Nephron (organoid): ENCODE measurements around the gene TMED1.

Experiments used
- H3K27ac Mint-ChIP-seq, 3 experiments: 2 replicates each; pipeline ENCODE4 v1.8.0; 2020; ENCODE audit warnings: mixed read lengths in 3 of 3, mild to moderate bottlenecking in 2 of 3, moderate library complexity in 1 of 3
- H3K27me3 Mint-ChIP-seq: 2 replicates; pipeline ENCODE4 v1.8.0; 2021; ENCODE audit warnings: low read depth, mild to moderate bottlenecking, moderate library complexity, mixed read lengths
- H3K36me3 Mint-ChIP-seq: 2 replicates; pipeline ENCODE4 v1.8.0; 2020; ENCODE audit warnings: low read depth, mixed read lengths
- H3K4me1 Mint-ChIP-seq: 2 replicates; pipeline ENCODE4 v1.8.0; 2020; ENCODE audit warnings: mixed read lengths
- H3K4me3 Mint-ChIP-seq, 3 experiments: 2 replicates each; pipeline ENCODE4 v1.8.0; 2020; ENCODE audit warnings: mild to moderate bottlenecking in 3 of 3, mixed read lengths in 3 of 3, moderate library complexity in 2 of 3
- H3K9me3 Mint-ChIP-seq: 2 replicates; pipeline ENCODE4 v1.8.0; 2020; ENCODE audit warnings: mixed read lengths
- TF ChIP-seq, protein P1 (sequence below), 3 experiments: fragments of 200-600 bp; sonication (generic); IDR thresholded peaks; one replicate each; pipeline ENCODE4 v1.5.0; 2021; ENCODE audit warnings: antibody characterized with exemption in 3 of 3; ENCODE audit not compliant: unreplicated experiment in 3 of 3

Gene TMED1

DNA sequence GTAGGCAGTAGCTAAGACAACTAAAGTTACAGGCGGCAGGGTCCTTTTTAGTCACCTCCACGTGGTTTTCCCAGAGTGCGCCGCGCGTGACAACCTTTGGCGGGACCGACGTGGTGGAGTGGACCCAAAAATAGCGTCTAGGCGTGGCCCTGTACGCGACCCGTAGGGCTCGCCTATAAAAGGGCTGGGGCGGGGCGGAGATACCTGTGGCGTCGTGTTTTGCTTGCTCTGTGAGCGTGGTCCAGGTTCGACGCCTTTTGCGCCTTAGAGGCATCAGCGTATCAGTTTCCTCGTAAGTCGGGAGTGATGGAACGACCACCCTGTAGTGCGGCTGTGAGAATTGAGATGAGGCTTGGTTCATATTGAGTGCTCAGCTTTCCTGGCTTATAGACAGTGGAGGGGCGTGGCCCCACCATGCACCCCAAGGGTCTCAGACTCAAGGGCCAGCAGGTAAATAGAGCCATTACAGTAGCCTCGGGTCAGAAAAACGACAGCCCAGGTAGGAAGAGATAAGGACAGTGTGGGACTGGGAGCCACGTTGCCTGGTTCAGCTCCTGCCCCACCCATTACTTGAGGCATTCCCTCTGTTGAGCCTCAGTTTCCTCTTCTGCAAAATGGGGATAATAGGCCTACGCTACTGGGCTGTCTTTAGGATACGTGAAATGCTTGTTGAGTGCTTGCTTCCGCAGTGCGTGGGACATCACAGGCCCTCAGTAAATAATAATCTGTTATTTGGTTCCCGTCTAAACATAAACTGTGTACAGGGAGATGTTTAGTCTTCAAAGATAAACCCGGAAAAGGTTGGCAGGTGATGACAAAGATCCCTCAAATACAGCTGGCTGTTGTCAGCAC, 693 bp upstream of the TMED1 start:
- H3K4me1 Mint-ChIP-seq, result peaks cover 12% of the 10 kb centered on the region
- H3K27me3 Mint-ChIP-seq, result no peaks in the 10 kb centered on the region
- H3K4me3 Mint-ChIP-seq, result peak overlapping the region; percentile 90 to 95 (median 94)
- TF ChIP-seq, protein P1, sequence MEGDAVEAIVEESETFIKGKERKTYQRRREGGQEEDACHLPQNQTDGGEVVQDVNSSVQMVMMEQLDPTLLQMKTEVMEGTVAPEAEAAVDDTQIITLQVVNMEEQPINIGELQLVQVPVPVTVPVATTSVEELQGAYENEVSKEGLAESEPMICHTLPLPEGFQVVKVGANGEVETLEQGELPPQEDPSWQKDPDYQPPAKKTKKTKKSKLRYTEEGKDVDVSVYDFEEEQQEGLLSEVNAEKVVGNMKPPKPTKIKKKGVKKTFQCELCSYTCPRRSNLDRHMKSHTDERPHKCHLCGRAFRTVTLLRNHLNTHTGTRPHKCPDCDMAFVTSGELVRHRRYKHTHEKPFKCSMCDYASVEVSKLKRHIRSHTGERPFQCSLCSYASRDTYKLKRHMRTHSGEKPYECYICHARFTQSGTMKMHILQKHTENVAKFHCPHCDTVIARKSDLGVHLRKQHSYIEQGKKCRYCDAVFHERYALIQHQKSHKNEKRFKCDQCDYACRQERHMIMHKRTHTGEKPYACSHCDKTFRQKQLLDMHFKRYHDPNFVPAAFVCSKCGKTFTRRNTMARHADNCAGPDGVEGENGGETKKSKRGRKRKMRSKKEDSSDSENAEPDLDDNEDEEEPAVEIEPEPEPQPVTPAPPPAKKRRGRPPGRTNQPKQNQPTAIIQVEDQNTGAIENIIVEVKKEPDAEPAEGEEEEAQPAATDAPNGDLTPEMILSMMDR (IDR thresholded peaks at IDR 0.05; ENCODE audit: unreplicated experiment in 3 of 3), result no peak
- peaks cover 15% of the 10 kb centered on the region for H3K9me3 Mint-ChIP-seq
- peak overlapping the region; percentile 100 for H3K27ac Mint-ChIP-seq
- peaks cover 20% of the 10 kb centered on the region for H3K36me3 Mint-ChIP-seq

DNA sequence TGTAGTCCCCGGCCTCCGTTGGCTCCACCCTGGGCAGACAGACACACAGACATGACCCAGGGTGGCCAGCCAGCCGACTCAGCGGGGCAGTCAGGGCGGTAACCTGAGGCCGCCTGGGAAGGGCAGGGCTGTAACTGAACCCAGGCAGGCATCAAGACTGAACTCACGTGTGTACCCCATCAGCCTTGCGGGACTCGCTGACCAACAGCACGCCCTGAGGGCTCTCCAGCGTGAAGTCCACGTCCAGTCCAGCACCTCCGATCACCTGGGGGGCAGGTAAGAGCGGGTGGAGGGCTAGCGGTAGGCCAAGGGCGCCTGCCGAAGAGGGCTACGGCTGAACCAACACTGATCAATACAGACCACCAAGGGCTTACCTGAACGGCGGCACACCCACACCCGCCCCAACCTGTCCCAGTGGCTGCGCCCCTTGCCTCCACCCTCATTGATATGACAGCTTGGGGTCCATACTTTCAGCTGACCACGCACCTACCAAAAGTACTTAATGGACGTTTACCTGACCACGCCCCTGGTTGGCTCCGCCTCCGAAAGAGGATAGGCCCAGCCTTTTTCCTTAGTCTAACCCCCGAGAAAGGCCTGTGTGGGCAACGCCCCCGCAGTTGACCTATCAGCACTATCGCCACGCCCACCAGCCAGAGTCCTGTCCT, 791 bp downstream of the TMED1 start:
- H3K9me3 Mint-ChIP-seq, result peaks cover 15% of the 10 kb centered on the region
- peak overlapping the region; percentile 100 for H3K27ac Mint-ChIP-seq
- TF ChIP-seq, protein P1 (IDR thresholded peaks at IDR 0.05; ENCODE audit: unreplicated experiment in 3 of 3), result no peak
- peak overlapping the region; percentile 90 to 95 (median 94) for H3K4me3 Mint-ChIP-seq
- H3K4me1 Mint-ChIP-seq, result peaks cover 12% of the 10 kb centered on the region
- no peaks in the 10 kb centered on the region for H3K27me3 Mint-ChIP-seq
- H3K36me3 Mint-ChIP-seq, result peaks cover 20% of the 10 kb centered on the region

DNA sequence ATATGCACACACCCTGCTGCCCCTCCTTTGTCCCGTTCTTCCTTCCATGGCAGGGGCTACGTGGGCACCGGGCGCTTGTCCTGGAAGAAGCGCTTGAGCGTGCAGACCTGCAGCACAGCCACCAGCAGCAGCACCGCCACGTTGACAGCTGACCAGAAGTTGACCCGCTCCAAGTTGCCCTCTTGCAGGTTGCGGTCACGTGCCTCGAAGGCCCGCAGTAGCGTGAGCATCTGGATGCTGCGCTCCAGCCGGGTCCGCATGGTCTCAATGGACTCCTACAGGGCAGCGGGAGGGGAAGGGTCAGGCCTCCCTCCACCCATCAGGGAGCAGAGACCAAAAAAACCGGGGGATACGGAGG, 3.1 kb downstream of the TMED1 start:
- H3K36me3 Mint-ChIP-seq, result peaks cover 20% of the 10 kb centered on the region
- peaks cover 5% of the 10 kb centered on the region for H3K9me3 Mint-ChIP-seq
- H3K4me3 Mint-ChIP-seq, result no peak overlapping the region
- H3K4me1 Mint-ChIP-seq, result peaks cover 12% of the 10 kb centered on the region
- TF ChIP-seq, protein P1 (IDR thresholded peaks at IDR 0.05; ENCODE audit: unreplicated experiment in 3 of 3), result no peak
- peak overlapping the region in 2 of 3 experiments; percentile 11 to 85 for H3K27ac Mint-ChIP-seq
- no peaks in the 10 kb centered on the region for H3K27me3 Mint-ChIP-seq

DNA sequence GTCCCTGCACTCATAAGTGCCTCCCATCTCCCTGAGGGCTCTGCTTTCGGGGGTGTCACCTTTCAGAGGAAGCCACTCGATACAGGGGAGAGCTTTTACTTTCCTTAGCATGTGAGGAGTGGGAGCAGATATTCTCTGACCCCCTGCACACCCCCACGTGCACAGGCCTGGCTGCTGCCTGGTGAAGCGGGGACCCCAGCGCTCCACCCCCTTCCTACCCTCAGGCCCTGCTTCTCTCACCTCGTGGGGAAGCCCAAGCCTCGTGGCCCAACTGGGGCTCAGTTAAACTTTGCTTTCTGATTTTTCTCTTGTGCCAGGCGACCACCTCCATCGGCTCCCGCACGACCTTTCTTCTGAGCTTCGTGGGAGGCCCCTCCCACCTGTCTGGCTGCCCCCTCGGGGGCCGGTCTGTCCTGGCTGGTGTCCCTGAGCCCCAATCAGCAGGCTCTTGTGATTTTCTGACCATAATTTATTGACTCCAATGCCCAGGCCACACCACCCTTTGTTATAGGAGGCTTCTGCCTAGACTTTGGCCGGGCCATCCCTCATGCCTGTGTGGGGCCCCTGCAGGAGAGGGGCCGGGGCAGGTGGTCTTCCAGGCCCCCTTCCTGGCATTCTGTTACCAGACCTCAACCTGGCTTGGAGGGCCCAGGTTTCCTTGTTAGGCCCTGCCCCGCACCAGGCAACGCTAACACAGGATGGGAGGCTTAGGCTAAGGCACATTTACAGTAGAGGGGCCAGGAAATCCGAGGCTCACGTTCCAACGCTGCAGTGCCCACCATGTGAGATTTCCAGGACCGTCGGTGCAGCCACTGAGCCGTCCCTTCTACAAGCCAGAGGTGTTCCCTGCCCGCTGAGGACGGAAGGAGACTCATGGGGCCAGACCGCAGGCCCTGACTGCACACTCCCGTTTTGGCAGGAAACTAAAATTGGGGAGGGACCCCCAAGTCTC, 3.7 kb downstream of the TMED1 start:
- Mint-ChIP-seq H3K4me1 (peaks cover 12% of the 10 kb centered on the region), H3K9me3 (peaks cover 5% of the 10 kb centered on the region), H3K27me3 (no peaks in the 10 kb centered on the region), H3K4me3 (no peak overlapping the region), H3K36me3 (peaks cover 20% of the 10 kb centered on the region), H3K27ac (peak overlapping the region; percentile 11 to 85 (median 69))
- TF ChIP-seq, protein P1 (IDR thresholded peaks at IDR 0.05; ENCODE audit: unreplicated experiment in 3 of 3), result no peak

DNA sequence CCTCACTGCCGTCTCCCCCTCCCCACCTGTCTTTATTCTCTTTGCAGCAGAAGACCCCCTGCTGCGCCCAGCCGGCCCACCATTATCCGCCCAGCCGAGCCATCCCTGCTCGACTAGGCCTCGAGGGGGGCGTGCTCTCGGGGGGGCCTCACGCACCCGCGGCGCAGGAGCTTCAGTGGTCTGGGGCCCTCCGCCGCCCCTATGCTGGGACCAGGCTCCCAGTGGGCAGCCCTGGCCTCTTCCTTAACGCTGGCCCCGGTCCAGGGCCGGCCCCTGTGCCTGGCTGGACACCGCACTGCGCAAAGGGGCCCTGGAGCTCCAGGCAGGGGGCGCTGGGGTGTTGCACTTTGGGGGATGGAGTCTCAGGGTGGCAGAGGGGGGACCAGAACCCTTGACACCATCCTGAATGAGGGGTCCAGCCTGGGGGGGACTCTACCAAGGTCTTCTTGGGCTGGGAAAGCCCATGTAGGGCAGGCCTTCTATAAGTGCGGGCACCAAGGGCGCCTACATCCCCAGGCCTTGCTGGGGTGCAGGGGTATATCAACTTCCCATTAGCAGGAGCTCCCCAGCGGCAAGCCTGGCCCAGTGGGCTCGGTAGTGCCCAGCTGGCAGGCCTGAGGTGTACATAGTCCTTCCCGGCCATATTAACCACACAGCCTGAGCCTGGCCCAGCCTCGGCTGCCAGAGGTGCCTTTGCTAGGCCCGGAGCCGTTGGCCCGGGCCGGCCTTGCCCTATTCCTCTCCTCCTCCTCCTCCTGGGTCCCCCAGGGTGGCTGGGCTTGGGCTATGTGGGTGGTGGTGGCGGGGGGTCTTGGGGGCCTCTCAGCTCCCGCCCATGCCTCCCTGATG, 4.9 kb downstream of the TMED1 start:
- H3K27me3 Mint-ChIP-seq, result no peaks in the 10 kb centered on the region
- peaks cover under 1% of the 10 kb centered on the region for H3K9me3 Mint-ChIP-seq
- TF ChIP-seq, protein P1 (IDR thresholded peaks at IDR 0.05; ENCODE audit: unreplicated experiment in 3 of 3), result no peak

More for the DNA sequence above, 4.9 kb downstream of the TMED1 start:
- Mint-ChIP-seq H3K4me1 (peaks cover 7% of the 10 kb centered on the region), H3K4me3 (no peak overlapping the region), H3K36me3 (peaks cover 21% of the 10 kb centered on the region), H3K27ac (no peak overlapping the region)
